HFF-Myc (cell line): ENCODE data around the gene SLC38A3.

Experiments
- DNase-seq: peaks from one replicate; pipeline ENCODE4 v3.0.0-alpha.2; 2011; ENCODE audit warnings: low read depth; ENCODE audit errors: extremely low read depth
- H3K4me3 ChIP-seq: replicated peaks from 2 replicates; pipeline ENCODE4 v1.5.1; 2011; ENCODE audit warnings: low read depth, mild to moderate bottlenecking, control low read depth, low read length
- CTCF ChIP-seq: IDR thresholded peaks from 2 replicates; pipeline ENCODE4 v1.5.1; 2012; ENCODE audit warnings: mild to moderate bottlenecking, low read depth, low read length, control low read depth; ENCODE audit errors: missing control alignments

Gene SLC38A3

GRCh38 chr3:50174517-50174895 lies 30.6 kb upstream of the SLC38A3 start:
- H3K4me3 ChIP-seq, result no peak overlapping the region
- TF ChIP-seq CTCF, result no peak
- no peak for DNase-seq

GRCh38 chr3:50174947-50175524 lies 30.0 kb upstream of the SLC38A3 start:
- H3K4me3 ChIP-seq, result no peak overlapping the region
- DNase-seq, result no peak
- TF ChIP-seq CTCF, result no peak

DNA sequence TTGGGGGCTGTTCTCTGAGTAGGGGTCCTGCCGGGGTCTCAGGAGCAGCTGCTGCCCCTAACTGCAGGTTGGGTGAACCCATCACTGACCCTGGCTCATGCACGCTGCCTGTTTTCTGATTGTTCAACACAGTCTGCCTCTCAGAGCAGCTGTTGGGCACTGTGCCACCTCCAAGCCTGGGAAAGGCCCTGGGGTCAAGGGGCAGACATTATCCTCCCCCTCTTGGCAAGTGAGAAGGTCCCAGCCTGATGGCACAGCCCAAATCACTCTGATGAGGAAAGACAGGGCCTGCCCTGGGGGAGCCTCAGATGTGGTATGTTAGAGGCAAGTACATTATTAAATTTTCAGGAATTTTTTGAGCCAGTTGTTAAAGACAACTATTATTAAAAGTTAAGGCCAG lies 27.7 kb upstream of the SLC38A3 start:
- DNase-seq, result no peak
- H3K4me3 ChIP-seq, result no peak overlapping the region
- TF ChIP-seq CTCF, result no peak

DNA sequence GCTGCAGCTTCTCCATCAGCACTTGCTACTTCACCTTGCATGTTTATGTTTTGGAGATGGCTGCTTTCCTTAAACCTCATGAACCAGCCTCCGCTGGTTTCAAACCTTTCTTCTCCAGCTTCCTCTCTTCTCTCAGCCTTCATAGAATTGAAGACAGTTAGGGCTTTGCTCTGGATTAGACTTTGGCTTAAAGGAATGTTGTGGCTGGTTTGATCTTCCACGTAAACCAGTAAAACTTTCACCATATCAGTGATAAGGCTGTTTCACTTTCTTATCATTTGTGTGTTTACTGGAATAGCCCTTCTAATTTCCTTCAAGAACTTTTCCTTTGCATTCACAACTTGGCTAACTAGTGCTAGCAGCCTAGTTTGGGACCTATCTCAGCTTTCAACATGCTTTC lies 25.4 kb upstream of the SLC38A3 start:
- no peak for TF ChIP-seq CTCF
- no peak for DNase-seq
- H3K4me3 ChIP-seq, result no peak overlapping the region

DNA sequence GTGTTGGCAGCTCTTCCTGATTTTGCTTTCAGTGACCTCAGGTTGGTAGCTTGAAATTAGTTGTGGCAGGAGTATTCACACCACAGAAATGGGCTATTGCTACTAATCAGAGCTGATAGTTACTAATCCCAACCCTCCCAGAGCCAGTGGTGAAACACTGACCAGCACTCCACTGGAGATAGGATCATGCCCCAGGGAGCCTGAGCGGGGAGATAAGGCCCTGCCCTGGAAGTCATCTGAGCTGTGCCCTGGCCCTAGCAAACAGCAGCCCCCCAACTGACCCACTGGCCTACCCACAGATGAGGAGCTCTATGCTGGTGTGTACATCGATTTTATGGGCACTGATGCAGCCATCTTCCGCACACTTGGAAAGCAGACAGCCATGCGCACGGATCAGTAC lies 23.1 kb upstream of the SLC38A3 start:
- no peak for DNase-seq
- no peak overlapping the region for H3K4me3 ChIP-seq
- no peak for TF ChIP-seq CTCF

- DNase-seq, result no peak
- no peak overlapping the region for H3K4me3 ChIP-seq
- no peak for TF ChIP-seq CTCF
These were observed 22.5 kb upstream of the SLC38A3 start for GRCh38 chr3:50182533-50183099.

DNA sequence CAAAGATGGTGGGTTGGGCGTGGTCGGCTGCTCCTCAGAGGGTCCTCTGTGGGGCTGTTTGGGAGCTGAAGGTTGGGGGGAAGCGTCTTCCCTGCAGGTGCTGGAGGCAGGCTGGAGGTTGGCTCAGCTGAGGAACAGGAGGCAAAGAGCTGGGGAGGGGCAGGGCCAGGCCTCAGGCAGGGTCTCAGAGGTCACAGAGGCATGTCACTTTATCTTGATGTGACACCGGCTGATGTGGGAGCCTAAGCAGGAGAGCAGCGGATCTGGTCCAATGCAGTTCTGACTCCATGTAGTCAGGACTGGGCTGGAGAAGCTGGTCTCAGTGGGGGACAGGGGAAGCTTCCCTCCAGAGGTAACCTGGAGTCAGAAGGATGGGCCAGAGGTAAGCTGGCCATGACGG lies 21.3 kb upstream of the SLC38A3 start:
- TF ChIP-seq CTCF, result no peak
- no peak for DNase-seq
- no peak overlapping the region for H3K4me3 ChIP-seq
